MM.1S (cell line): Measurements from ENCODE around the gene ADCYAP1R1.

ENCODE experiments used
- DNase-seq: peaks from one replicate; pipeline ENCODE4 v3.0.0-alpha.2; 2015
- H2AFZ ChIP-seq: fragments of 300-600 bp; sonication (generic); 2 replicates; pipeline ENCODE4 v1.6.0; 2016; ENCODE audit warnings: antibody characterized with exemption, low read length
- H3F3A ChIP-seq: fragments of 300-600 bp; sonication (generic); 2 replicates; pipeline ENCODE4 v1.6.1; 2016; ENCODE audit warnings: mild to moderate bottlenecking, antibody characterized with exemption, low read length, moderate library complexity, mixed read lengths; ENCODE audit not compliant: insufficient read depth
- H3K27ac ChIP-seq: fragments of 300-600 bp; sonication (generic); 2 replicates; pipeline ENCODE4 v1.5.1; 2016; ENCODE audit warnings: mild to moderate bottlenecking, low read length
- H3K27me3 ChIP-seq: fragments of 300-600 bp; sonication (generic); replicated peaks from 2 replicates; pipeline ENCODE4 v1.6.0; 2016; ENCODE audit warnings: low read length; ENCODE audit not compliant: insufficient read depth
- H3K36me3 ChIP-seq: fragments of 300-600 bp; sonication (generic); replicated peaks from 2 replicates; pipeline ENCODE4 v1.6.1; 2016; ENCODE audit warnings: mild to moderate bottlenecking, low read length, mixed read lengths; ENCODE audit not compliant: insufficient read depth
- H3K4me1 ChIP-seq: fragments of 300-600 bp; sonication (generic); 2 replicates; pipeline ENCODE4 v1.6.1; 2016; ENCODE audit warnings: low read length, mixed read lengths
- H3K4me2 ChIP-seq: fragments of 300-600 bp; sonication (generic); 2 replicates; pipeline ENCODE4 v1.6.0; 2016; ENCODE audit warnings: low read depth, low read length
- H3K4me3 ChIP-seq: fragments of 300-600 bp; sonication (generic); 2 replicates; pipeline ENCODE4 v1.5.1; 2016; ENCODE audit warnings: low read length, mixed read lengths
- H3K79me2 ChIP-seq: fragments of 300-600 bp; sonication (generic); 2 replicates; pipeline ENCODE4 v1.6.1; 2016; ENCODE audit warnings: mixed run types, low read length, mixed read lengths
- H3K9ac ChIP-seq: fragments of 300-600 bp; sonication (generic); 2 replicates; pipeline ENCODE4 v1.6.1; 2016; ENCODE audit warnings: low read length, mixed read lengths
- H3K9me2 ChIP-seq: fragments of 300-600 bp; sonication (generic); replicated peaks from 2 replicates; pipeline ENCODE4 v1.6.1; 2016; ENCODE audit warnings: mild to moderate bottlenecking, low read length, mixed read lengths; ENCODE audit not compliant: insufficient read depth
- H3K9me3 ChIP-seq: fragments of 300-600 bp; sonication (generic); replicated peaks from 2 replicates; pipeline ENCODE4 v1.6.1; 2016; ENCODE audit warnings: mild to moderate bottlenecking, low read length, mixed read lengths; ENCODE audit not compliant: insufficient read depth
- H4K20me1 ChIP-seq: fragments of 300-600 bp; sonication (generic); 2 replicates; pipeline ENCODE4 v1.6.1; 2016; ENCODE audit warnings: mild to moderate bottlenecking, low read length, moderate library complexity, mixed read lengths; ENCODE audit not compliant: insufficient read depth
- EZH2 ChIP-seq: fragments of 300-600 bp; sonication (generic); optimal IDR thresholded peaks from 2 replicates; pipeline ENCODE3; 2017; ENCODE audit warnings: low read depth, mild to moderate bottlenecking, antibody characterized with exemption, low read length, mixed read lengths
- EZH2phosphoT487 ChIP-seq: fragments of 300-600 bp; sonication (generic); IDR thresholded peaks from 2 replicates; pipeline ENCODE4 v1.6.1; 2018; ENCODE audit warnings: antibody characterized with exemption, low read length
- TF ChIP-seq, protein P1 (sequence below): fragments of 300-600 bp; sonication (generic); IDR thresholded peaks from 2 replicates; pipeline ENCODE4 v1.5.1; 2016; ENCODE audit warnings: antibody characterized with exemption, low read length, mixed read lengths

Gene ADCYAP1R1

DNA sequence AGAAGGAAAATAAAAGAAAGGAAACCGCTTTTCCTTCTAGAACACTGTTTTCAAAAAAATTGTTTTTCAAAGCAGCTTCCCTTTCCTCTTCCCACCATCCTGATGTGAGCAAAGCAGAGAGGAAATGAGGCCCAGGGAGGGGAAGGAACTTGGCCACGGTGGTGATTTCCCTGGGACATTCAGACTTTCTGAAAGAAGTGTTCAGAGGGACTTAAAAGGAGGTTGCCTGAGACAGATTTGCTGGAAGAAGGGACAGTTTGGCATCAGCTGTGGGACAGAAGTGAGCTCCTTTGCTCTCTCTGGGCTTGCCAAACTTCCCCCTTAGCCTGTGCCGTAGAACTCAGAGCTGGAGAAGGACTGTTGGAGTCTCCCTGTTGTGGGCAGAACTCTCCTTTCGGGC is 30.3 kb downstream of the ADCYAP1R1 start:
- no peak overlapping the region for H3K27ac ChIP-seq

DNA sequence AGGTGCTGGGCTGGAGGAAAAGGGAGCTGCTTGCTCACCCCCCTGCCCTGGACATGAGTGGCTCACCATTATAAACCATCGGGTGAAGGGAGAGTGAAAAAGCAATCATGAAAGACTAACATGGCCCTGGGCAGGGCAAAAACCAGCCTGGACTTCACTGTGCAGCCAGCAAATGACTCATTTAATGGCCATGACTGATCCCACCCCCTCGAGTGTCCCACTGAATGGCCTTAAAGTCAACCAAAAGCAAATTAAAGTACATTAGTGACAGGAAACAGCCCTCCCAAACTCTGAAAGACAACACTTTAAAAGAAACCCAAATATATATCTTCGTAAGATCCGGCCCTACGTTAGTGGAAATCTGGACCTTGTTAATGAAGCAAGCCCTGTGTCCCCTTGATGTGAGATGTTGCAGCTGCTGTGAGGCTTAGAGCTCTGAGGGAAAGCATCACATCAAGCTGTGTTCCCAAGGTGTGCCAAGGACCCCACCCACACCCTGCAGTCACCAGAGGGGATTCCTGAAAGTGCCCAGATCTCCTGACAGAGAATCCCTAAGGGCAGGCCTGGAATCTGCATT is 31.2 kb downstream of the ADCYAP1R1 start:
- Histone ChIP-seq H3K36me3 (no peaks in the 10 kb centered on the region), H2AFZ (no peak overlapping the region), H3K27me3 (peaks cover 9% of the 10 kb centered on the region), H3F3A (no peaks in the 10 kb centered on the region), H3K27ac (no peak overlapping the region), H3K9me2 (no peaks in the 10 kb centered on the region), H3K4me3 (no peak overlapping the region), H3K9ac (no peak overlapping the region), H3K79me2 (no peaks in the 10 kb centered on the region), H3K4me1 (no peaks in the 10 kb centered on the region), H3K4me2 (no peak overlapping the region), H3K9me3 (no peaks in the 10 kb centered on the region), H4K20me1 (no peaks in the 10 kb centered on the region)
- DNase-seq: no peak
- TF ChIP-seq, protein P1, sequence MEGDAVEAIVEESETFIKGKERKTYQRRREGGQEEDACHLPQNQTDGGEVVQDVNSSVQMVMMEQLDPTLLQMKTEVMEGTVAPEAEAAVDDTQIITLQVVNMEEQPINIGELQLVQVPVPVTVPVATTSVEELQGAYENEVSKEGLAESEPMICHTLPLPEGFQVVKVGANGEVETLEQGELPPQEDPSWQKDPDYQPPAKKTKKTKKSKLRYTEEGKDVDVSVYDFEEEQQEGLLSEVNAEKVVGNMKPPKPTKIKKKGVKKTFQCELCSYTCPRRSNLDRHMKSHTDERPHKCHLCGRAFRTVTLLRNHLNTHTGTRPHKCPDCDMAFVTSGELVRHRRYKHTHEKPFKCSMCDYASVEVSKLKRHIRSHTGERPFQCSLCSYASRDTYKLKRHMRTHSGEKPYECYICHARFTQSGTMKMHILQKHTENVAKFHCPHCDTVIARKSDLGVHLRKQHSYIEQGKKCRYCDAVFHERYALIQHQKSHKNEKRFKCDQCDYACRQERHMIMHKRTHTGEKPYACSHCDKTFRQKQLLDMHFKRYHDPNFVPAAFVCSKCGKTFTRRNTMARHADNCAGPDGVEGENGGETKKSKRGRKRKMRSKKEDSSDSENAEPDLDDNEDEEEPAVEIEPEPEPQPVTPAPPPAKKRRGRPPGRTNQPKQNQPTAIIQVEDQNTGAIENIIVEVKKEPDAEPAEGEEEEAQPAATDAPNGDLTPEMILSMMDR: no peak
- TF ChIP-seq EZH2 (no peak), EZH2phosphoT487 (no peak)

More for the DNA sequence above, 30.3 kb downstream of the ADCYAP1R1 start:
- TF ChIP-seq EZH2 (no peak), EZH2phosphoT487 (no peak)
- TF ChIP-seq, protein P1: no peak
- no peak for DNase-seq
- Histone ChIP-seq H3K9me2 (no peaks in the 10 kb centered on the region), H3K9ac (no peak overlapping the region), H3K36me3 (no peaks in the 10 kb centered on the region), H2AFZ (no peak overlapping the region), H4K20me1 (no peaks in the 10 kb centered on the region), H3K9me3 (no peaks in the 10 kb centered on the region), H3K79me2 (no peaks in the 10 kb centered on the region), H3K4me1 (no peaks in the 10 kb centered on the region), H3K27me3 (peaks cover 9% of the 10 kb centered on the region), H3F3A (no peaks in the 10 kb centered on the region), H3K4me3 (no peak overlapping the region), H3K4me2 (no peak overlapping the region)

DNA sequence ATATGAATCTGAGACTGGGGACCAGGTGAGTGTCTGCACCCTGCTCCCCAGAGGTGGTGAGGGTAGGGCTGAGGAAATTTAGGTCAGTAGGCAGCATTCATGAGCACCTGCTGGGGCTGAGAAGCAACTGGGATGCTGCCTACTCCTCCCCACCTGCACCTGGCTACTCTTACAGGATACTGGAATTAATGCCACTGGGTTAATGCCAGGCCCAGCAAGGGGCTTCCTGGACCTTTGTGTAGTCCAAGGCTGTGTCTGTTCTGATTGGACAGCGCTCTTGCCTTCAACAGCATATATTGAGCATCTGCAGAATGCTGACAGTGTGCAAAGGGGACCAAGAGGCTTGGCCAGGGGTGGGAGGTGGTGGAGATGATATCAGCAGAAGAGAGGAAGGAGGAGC is 32.1 kb downstream of the ADCYAP1R1 start:
- H3K4me1 ChIP-seq: no peaks in the 10 kb centered on the region

More for the DNA sequence above, 32.1 kb downstream of the ADCYAP1R1 start:
- Histone ChIP-seq H3K27ac (no peak overlapping the region), H2AFZ (no peak overlapping the region), H3K9ac (no peak overlapping the region), H3K79me2 (no peaks in the 10 kb centered on the region), H3K9me3 (no peaks in the 10 kb centered on the region), H3K36me3 (no peaks in the 10 kb centered on the region), H3K4me2 (no peak overlapping the region), H3K4me3 (no peak overlapping the region), H3K27me3 (peaks cover 9% of the 10 kb centered on the region), H4K20me1 (no peaks in the 10 kb centered on the region), H3F3A (no peaks in the 10 kb centered on the region), H3K9me2 (no peaks in the 10 kb centered on the region)
- TF ChIP-seq EZH2phosphoT487 (no peak), EZH2 (no peak)
- TF ChIP-seq, protein P1: no peak
- DNase-seq: no peak
